ENCODE results near the gene BRICD5. TPM values are rescaled to one million over a fixed set of nuclear protein-coding genes. Genes with fewer than 3 reads are reported as not detected.

The BRICD5 gene
- total and polyA plus RNA-seq, 2 of the 4 experiments (the other 2 are of a cell fraction), result 0.18 to 0.94 TPM

DNA sequence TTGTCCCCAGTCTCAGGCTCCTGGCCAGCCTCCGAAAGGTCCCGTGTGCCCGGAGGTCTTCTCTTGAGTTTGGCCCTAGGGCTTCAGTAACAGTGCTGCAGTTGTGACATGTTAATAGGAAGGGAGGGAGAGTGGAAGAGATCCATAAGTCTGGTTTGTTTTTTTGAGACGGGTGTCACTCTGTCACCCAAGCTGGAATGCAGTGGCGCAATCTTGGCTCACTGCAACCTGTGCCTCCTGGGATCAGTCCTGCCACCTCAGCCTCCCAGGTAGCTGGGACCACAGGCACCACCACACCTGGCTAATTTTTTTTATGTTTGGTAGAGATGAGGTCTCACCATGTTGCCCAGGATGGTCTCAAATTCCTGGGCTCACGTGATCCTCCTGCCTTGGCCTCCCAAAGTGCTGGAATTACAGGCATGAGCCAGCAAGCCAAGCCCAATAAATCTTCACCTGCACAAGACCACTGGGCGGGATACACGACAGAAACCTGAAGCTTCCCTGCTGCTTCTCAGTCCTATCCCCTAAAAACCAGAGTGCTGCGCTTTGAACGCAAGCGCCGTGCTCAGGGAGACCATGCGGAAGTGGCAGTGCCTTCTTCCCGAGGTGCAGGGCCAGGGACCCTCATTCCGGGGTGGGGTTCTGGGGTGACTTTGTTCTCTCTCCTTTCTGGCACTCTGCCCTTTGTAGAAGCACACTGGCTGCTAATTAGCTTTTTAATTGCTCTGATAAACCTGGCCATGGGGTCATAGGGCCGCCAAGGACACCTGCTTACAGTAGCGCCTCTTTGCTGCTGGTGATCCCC, 44.2 kb downstream of the BRICD5 start:
- intact Hi-C loops (cut with micrococcal nuclease) (no loop called here), dilution Hi-C loops (cut with HindIII; ENCODE audit: low sequenced_read_pairs, unreplicated experiment) (no loop called here), in situ Hi-C loops (cut with MboI; ENCODE audit: low sequenced_read_pairs) (no loop called here)
- H2BK120ac ChIP-seq (ENCODE audit: low read depth, low read length), result no peak overlapping the region
- no peak overlapping the region for H3K9ac ChIP-seq (ENCODE audit: low read depth, low read length)
- no peak overlapping the region for H2BK20ac ChIP-seq (ENCODE audit: low read depth, low read length)
- no peak overlapping the region for H3K4me3 ChIP-seq (ENCODE audit: insufficient read depth, low read depth, low read length)
- no peak overlapping the region for H3K4ac ChIP-seq (ENCODE audit: low read depth, low read length)
- no peak overlapping the region for H3K27ac ChIP-seq (ENCODE audit: insufficient read depth, low read length)
- H3K14ac ChIP-seq (replicated peaks; ENCODE audit: low read depth, low read length), result no peak overlapping the region
- H3K27me3 ChIP-seq (ENCODE audit: control insufficient read depth, insufficient read depth, low read length), result no peaks in the 10 kb centered on the region
- WGBS, 2 experiments (ENCODE audit: extremely low coverage in 2 of 2, insufficient read length in 1 of 2), result 100% methylated on average over 2 of the region's 17 CpGs; no CpG with 5 or more reads in 1 of the 2 experiments
- H3K36me3 ChIP-seq (ENCODE audit: control insufficient read depth, insufficient read depth, low read length), result peaks cover 41% of the 10 kb centered on the region
- H2BK15ac ChIP-seq (ENCODE audit: low read depth, low read length), result no peak overlapping the region
- 0 out of 2 replicates have a peak, but pooled peaks cover 2% of the 10 kb centered on the region for H3K9me1 ChIP-seq (ENCODE audit: insufficient read depth, low read length)
- no peaks in the 10 kb centered on the region for H3K9me3 ChIP-seq (ENCODE audit: control insufficient read depth, insufficient read depth, low read length)
- ChIA-PET POLR2A (ENCODE audit: unreplicated experiment) (no interaction called here), CTCF (no interaction called here)
- ATAC-seq (ENCODE audit: low read depth) (no peak), DNase-seq (no peak)
- no peak overlapping the region for H2AFZ ChIP-seq (replicated peaks; ENCODE audit: low read length, poor library complexity)
- H3K56ac ChIP-seq (ENCODE audit: extremely low read depth, insufficient read depth, low read length), result no peak overlapping the region
- no peak overlapping the region for H3K18ac ChIP-seq (ENCODE audit: low read depth, low read length)
- H3K79me1 ChIP-seq (ENCODE audit: low read depth in 1 of 2, low read length in 2 of 2), result peaks cover 0 to 32% of the 10 kb centered on the region in 2 experiments
- peaks cover 3% of the 10 kb centered on the region; the same call in 1 of the 2 replicates for H3K4me1 ChIP-seq (ENCODE audit: control insufficient read depth, insufficient read depth, low read length)
- TF ChIP-seq RCOR1 (IDR thresholded peaks at IDR 0.05; ENCODE audit: insufficient replicate concordance, low read length), result no peak
- TF ChIP-seq POLR2A (IDR thresholded peaks at IDR 0.05; ENCODE audit: low read depth, low read length), result no peak
- no peak for TF ChIP-seq NFE2L2 (IDR thresholded peaks at IDR 0.05; ENCODE audit: low read depth, low read length)
- TF ChIP-seq CHD1 (IDR thresholded peaks at IDR 0.05; ENCODE audit: low read depth, low read length), result no peak
- no peak for TF ChIP-seq SMC3 (IDR thresholded peaks at IDR 0.05; ENCODE audit: low read depth, low read length)
- no peak for TF ChIP-seq CEBPB (IDR thresholded peaks at IDR 0.05; ENCODE audit: low read depth, low read length)
- TF ChIP-seq USF2 (IDR thresholded peaks at IDR 0.05; ENCODE audit: low read depth, low read length), result no peak
- TF ChIP-seq MXI1 (IDR thresholded peaks at IDR 0.05; ENCODE audit: borderline replicate concordance, low read depth, low read length), result no peak
- no peak for TF ChIP-seq MAZ (IDR thresholded peaks at IDR 0.05; ENCODE audit: borderline replicate concordance, low read depth, low read length)
- no peak overlapping the region for H4K91ac ChIP-seq (ENCODE audit: insufficient read depth, low read depth, low read length)
- no peak overlapping the region for H2AK9ac ChIP-seq (replicated peaks; ENCODE audit: low read depth, low read length, poor library complexity)
- H3K4me2 ChIP-seq (ENCODE audit: low read depth, low read length), result no peak overlapping the region
- H2BK5ac ChIP-seq (ENCODE audit: low read depth, low read length, poor library complexity, severe bottlenecking), result no peak overlapping the region
- H2AK5ac ChIP-seq (ENCODE audit: low read depth, low read length), result no peak overlapping the region
- no peak overlapping the region for H3K23ac ChIP-seq (ENCODE audit: low read depth, low read length)
- no peak overlapping the region for H4K5ac ChIP-seq (ENCODE audit: low read depth, low read length)
- H4K8ac ChIP-seq (ENCODE audit: low read depth in 2 of 2, low read length in 2 of 2), result no peak overlapping the region
- BruUV-seq (replicated peaks), result no TSS peak
- peaks cover 46% of the 10 kb centered on the region for H4K20me1 ChIP-seq (ENCODE audit: insufficient read depth, low read length)

Data from IMR-90 (cell line).